Osteocyte (in vitro differentiated cells): Measurements from ENCODE around the gene DNTT. TPM values are rescaled to one million over a fixed set of nuclear protein-coding genes. Genes with fewer than 3 reads are reported as not detected.
A peak's percentile ranks its signal among the peaks of the same experiment; 100 is the strongest.

Experiments
- DNase-seq: peaks from one replicate; pipeline ENCODE4 v3.0.0; 2021; ENCODE audit warnings: mixed read lengths; ENCODE audit not compliant: unreplicated experiment; ENCODE audit errors: extremely low spot score
- H3K27ac Mint-ChIP-seq: one replicate; pipeline ENCODE4 v1.8.0; 2021; ENCODE audit warnings: mild to moderate bottlenecking, mixed read lengths; ENCODE audit not compliant: unreplicated experiment
- H3K27me3 Mint-ChIP-seq: one replicate; pipeline ENCODE4 v1.8.0; 2021; ENCODE audit warnings: mixed read lengths; ENCODE audit not compliant: unreplicated experiment
- H3K36me3 Mint-ChIP-seq: one replicate; pipeline ENCODE4 v1.8.0; 2021; ENCODE audit warnings: mixed read lengths; ENCODE audit not compliant: unreplicated experiment
- H3K4me1 Mint-ChIP-seq: one replicate; pipeline ENCODE4 v1.8.0; 2021; ENCODE audit warnings: mixed read lengths; ENCODE audit not compliant: unreplicated experiment
- H3K4me3 Mint-ChIP-seq: one replicate; pipeline ENCODE4 v1.8.0; 2021; ENCODE audit warnings: mild to moderate bottlenecking, moderate library complexity, mixed read lengths; ENCODE audit not compliant: unreplicated experiment
- H3K9me3 Mint-ChIP-seq: one replicate; pipeline ENCODE4 v1.8.0; 2021; ENCODE audit warnings: mixed read lengths; ENCODE audit not compliant: unreplicated experiment
- CTCF ChIP-seq: fragments of 200-600 bp; sonication (generic); IDR thresholded peaks from 2 replicates; pipeline ENCODE4 v1.5.0; 2021; ENCODE audit warnings: antibody characterized with exemption, mild to moderate bottlenecking, moderate library complexity
- total RNA-seq: library from RNA; stranded (reverse); gene quantifications from 2 replicates; pipeline ENCODE4 v1.2.1, GENCODE V29; 2021

Gene DNTT
- total RNA-seq, 1 donor from 2014 or later, result not detected

- peaks cover 25% of the 10 kb centered on the region for H3K27me3 Mint-ChIP-seq
- H3K4me3 Mint-ChIP-seq, result no peak overlapping the region
- no peak overlapping the region for H3K27ac Mint-ChIP-seq
- peaks cover 8% of the 10 kb centered on the region for H3K9me3 Mint-ChIP-seq
- no peak for DNase-seq
- TF ChIP-seq CTCF, result no peak
- H3K36me3 Mint-ChIP-seq, result no peaks in the 10 kb centered on the region
- no peaks in the 10 kb centered on the region for H3K4me1 Mint-ChIP-seq
Measured at GRCh38 chr10:96345222-96345621, 41.0 kb downstream of the DNTT start.

GRCh38 chr10:96346295-96346694, 42.1 kb downstream of the DNTT start:
- no peak for DNase-seq
- H3K36me3 Mint-ChIP-seq, result no peaks in the 10 kb centered on the region
- no peak overlapping the region for H3K27ac Mint-ChIP-seq
- no peak for TF ChIP-seq CTCF
- H3K27me3 Mint-ChIP-seq, result peaks cover 27% of the 10 kb centered on the region
- no peak overlapping the region for H3K4me3 Mint-ChIP-seq
- H3K9me3 Mint-ChIP-seq, result peaks cover 8% of the 10 kb centered on the region
- no peaks in the 10 kb centered on the region for H3K4me1 Mint-ChIP-seq

DNA sequence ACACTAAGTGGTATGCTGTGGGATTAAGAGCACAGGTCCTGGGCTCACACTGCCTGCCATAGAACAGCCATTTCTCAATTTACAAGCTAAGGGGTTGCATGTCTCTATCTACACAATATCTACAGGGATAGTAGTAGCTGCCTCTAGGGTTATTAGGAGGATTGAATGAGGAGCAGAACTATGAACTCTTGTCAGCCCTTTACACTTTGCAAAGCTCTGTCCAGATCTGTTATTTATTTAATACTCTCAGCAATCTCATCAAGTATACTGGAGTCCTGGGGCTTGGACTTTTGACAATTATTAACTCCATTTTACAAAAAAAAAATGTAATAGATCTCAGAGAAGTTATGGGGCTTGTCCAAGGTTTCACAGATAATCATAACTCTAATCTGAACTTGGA, 47.8 kb downstream of the DNTT start:
- Mint-ChIP-seq H3K4me1 (no peaks in the 10 kb centered on the region), H3K27me3 (peaks cover 33% of the 10 kb centered on the region), H3K4me3 (no peak overlapping the region), H3K9me3 (no peaks in the 10 kb centered on the region), H3K27ac (no peak overlapping the region), H3K36me3 (no peaks in the 10 kb centered on the region)
- DNase-seq, result peak; percentile 3
- no peak for TF ChIP-seq CTCF

DNA sequence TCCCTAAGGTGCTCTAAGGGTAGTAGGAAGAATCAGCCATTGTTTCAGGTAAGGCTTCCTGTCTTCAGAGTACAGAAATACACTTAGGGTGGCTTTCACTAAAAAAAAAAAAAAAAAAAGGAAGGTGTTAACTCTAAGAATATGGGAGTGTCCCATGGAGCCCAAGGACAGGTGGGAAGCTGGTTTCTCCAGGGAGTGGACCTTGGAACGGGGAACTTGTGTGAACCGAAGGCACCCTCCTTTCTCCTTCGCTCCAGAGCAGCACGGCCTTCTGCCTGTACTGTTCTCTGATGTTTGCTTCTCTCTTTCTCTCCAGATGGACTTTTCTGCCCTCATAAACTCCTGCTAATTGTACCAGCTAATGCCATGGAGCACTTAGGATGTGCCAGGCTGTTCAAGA, 48.3 kb downstream of the DNTT start:
- no peak for TF ChIP-seq CTCF
- H3K27ac Mint-ChIP-seq, result no peak overlapping the region
- no peak overlapping the region for H3K4me3 Mint-ChIP-seq
- no peaks in the 10 kb centered on the region for H3K9me3 Mint-ChIP-seq
- no peaks in the 10 kb centered on the region for H3K4me1 Mint-ChIP-seq
- DNase-seq, result peak; percentile 46
- no peaks in the 10 kb centered on the region for H3K36me3 Mint-ChIP-seq
- H3K27me3 Mint-ChIP-seq, result peaks cover 37% of the 10 kb centered on the region

- no peaks in the 10 kb centered on the region for H3K4me1 Mint-ChIP-seq
- no peaks in the 10 kb centered on the region for H3K36me3 Mint-ChIP-seq
- no peaks in the 10 kb centered on the region for H3K9me3 Mint-ChIP-seq
- no peak overlapping the region for H3K4me3 Mint-ChIP-seq
- TF ChIP-seq CTCF, result no peak
- DNase-seq, result peak; percentile 10
- H3K27me3 Mint-ChIP-seq, result peaks cover 28% of the 10 kb centered on the region
- H3K27ac Mint-ChIP-seq, result no peak overlapping the region
Measured at GRCh38 chr10:96357038-96357620, 52.9 kb downstream of the DNTT start.
